ENCODE results near the gene TPCN2.

Gene TPCN2

DNA sequence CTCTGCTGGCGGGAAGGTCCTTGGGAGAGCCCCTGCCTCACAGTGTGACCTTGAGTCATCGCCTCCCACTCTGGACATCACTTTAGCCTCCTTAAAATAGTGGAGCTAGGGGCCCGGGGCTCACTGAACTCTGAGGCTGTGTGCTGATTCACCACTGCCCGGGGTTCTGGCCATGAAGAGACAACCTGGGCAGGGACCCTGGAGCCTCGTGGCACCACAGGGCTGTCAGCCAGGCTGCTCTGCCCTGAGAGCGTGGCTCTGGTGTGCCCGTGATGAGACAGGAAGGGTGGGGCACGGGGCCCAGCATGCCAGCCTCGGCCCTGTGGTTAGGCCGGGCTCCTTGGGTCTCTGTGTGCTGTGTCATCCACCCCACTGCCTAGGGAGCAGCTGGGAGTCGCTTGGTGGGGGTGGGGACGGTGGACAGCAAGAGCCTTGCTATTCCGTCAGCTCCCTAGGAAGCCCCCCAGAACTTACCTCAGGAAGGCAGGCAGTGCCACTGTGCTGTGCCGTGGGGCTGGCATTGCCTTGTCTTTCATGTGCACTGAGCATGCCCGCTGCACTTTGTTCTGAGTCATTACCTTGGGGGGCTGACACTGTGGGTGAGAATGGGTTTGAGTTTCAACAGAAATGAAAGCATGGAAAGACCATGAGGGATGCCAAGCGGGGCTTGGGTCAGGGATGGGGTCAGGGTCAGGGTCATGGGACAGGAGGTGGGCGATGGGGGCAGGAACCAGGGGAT, 31.7 kb downstream of the TPCN2 start:
- no peak overlapping the region for H3K27ac ChIP-seq (ENCODE audit: low read depth, low read length)

GRCh38 chr11:69081180-69081579, 32.4 kb downstream of the TPCN2 start:
- Histone ChIP-seq H3K36me3 (ENCODE audit: control insufficient read depth, insufficient read depth, low read length) (peaks cover 83% of the 10 kb centered on the region), H3K9me3 (ENCODE audit: control insufficient read depth, insufficient read depth, low read depth, low read length) (no peaks in the 10 kb centered on the region), H3K4me1 (ENCODE audit: control insufficient read depth, insufficient read depth, low read length) (no peaks in the 10 kb centered on the region), H3K9ac (ENCODE audit: low read length) (no peak overlapping the region), H3K27ac (ENCODE audit: low read depth, low read length) (no peak overlapping the region), H3K4me3 (ENCODE audit: low read depth, low read length) (no peak overlapping the region), H3K27me3 (ENCODE audit: control insufficient read depth, insufficient read depth, low read length) (no peaks in the 10 kb centered on the region)

More for the DNA sequence above, 31.7 kb downstream of the TPCN2 start:
- Histone ChIP-seq H3K27me3 (ENCODE audit: control insufficient read depth, insufficient read depth, low read length) (no peaks in the 10 kb centered on the region), H3K9ac (ENCODE audit: low read length) (no peak overlapping the region), H3K9me3 (ENCODE audit: control insufficient read depth, insufficient read depth, low read depth, low read length) (no peaks in the 10 kb centered on the region), H3K36me3 (ENCODE audit: control insufficient read depth, insufficient read depth, low read length) (peaks cover 82% of the 10 kb centered on the region), H3K4me3 (ENCODE audit: low read depth, low read length) (no peak overlapping the region), H3K4me1 (ENCODE audit: control insufficient read depth, insufficient read depth, low read length) (no peaks in the 10 kb centered on the region)

DNA sequence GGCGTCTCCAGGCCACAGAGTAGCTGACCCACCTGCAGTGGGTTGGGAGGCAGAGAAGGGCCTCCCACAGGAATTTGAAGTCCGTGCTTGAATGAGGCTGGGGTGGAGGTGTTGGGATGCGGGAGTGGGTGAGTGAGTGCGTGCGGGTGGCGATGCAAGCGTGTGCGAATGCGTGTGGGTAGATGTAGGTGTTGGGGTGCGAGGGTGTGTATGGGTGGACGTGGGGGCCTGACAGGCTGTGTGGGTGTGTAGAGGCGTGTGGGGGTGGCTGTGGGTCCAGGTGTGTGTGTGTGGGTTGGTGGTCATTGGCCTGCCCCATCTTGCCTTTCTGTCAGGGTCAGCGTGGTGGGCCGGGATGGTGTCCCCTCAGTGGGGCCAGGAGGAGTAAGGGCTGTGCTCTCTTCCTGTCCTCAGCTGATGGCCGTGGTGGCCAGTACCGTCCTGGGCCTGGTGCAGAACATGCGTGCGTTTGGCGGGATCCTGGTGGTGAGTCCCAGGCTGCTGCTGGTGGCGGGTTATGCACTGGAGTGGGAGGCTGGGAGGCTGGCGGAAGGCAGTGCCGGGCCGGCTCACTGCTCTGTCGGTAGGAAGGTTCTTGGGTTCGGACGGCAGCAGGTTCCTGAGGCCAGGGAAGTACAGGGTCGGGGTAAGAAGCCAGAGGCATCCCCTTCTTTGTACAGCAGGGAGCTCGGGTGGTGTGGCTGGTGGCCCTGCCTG, 35.0 kb downstream of the TPCN2 start:
- Histone ChIP-seq H3K4me1 (ENCODE audit: control insufficient read depth, insufficient read depth, low read length) (no peaks in the 10 kb centered on the region), H3K27me3 (ENCODE audit: control insufficient read depth, insufficient read depth, low read length) (no peaks in the 10 kb centered on the region), H3K4me3 (ENCODE audit: low read depth, low read length) (no peak overlapping the region), H3K27ac (ENCODE audit: low read depth, low read length) (no peak overlapping the region), H3K36me3 (ENCODE audit: control insufficient read depth, insufficient read depth, low read length) (peaks cover 78% of the 10 kb centered on the region), H3K9ac (ENCODE audit: low read length) (no peak overlapping the region), H3K9me3 (ENCODE audit: control insufficient read depth, insufficient read depth, low read depth, low read length) (no peaks in the 10 kb centered on the region)

DNA sequence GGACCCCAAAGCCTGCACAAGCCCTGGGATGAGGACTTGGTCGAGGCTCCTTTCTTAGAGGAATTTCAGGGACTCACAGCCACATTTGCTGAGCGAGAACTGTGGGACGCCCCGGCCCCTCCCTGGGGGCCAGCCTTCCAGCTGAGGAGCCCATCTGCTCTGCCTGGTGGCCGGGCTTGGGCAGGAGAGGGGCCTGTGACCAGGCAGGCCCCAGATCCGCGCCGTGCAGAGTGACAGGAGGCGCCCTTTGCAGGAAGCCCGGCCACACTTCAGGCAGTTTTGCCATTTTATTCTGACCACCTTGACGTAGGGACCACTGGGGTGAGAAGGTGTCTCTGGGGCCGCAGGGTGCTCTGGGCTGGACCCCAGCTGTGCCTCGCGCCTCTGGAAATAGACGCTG, 35.6 kb downstream of the TPCN2 start:
- H3K4me1 ChIP-seq (ENCODE audit: control insufficient read depth, insufficient read depth, low read length) = no peaks in the 10 kb centered on the region
- H3K9ac ChIP-seq (ENCODE audit: low read length) = no peak overlapping the region
- peaks cover 77% of the 10 kb centered on the region for H3K36me3 ChIP-seq (ENCODE audit: control insufficient read depth, insufficient read depth, low read length)
- H3K9me3 ChIP-seq (ENCODE audit: control insufficient read depth, insufficient read depth, low read depth, low read length) = no peaks in the 10 kb centered on the region
- no peaks in the 10 kb centered on the region for H3K27me3 ChIP-seq (ENCODE audit: control insufficient read depth, insufficient read depth, low read length)
- no peak overlapping the region for H3K27ac ChIP-seq (ENCODE audit: low read depth, low read length)
- no peak overlapping the region for H3K4me3 ChIP-seq (ENCODE audit: low read depth, low read length)

DNA sequence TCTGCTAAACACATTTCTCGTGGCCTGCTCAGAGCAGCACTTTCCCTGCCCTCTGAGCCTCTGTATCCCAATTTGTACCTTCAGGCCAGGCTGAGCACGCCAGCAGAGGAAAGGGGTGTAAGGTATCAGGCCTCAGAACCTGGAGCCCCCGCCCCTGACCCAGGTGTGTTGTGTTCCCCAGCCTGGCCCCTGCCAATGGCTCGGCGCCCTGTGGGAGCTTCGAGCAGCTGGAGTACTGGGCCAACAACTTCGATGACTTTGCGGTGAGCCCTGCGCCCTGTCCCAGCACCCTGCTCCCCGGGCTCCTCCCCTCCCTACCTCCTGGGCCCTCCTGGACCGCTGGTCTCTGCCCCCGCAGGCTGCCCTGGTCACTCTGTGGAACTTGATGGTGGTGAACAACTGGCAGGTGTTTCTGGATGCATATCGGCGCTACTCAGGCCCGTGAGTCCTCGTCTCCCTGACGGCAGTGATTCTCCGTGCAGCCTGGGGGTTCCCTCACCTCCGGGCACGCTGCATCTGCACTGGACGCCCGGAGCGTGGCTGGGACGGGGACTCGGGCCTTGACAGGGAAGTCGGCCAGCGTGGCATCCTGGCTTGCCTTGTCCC, 36.9 kb downstream of the TPCN2 start:
- H3K9ac ChIP-seq (ENCODE audit: low read length) = no peak overlapping the region
- peaks cover 77% of the 10 kb centered on the region for H3K36me3 ChIP-seq (ENCODE audit: control insufficient read depth, insufficient read depth, low read length)
- no peaks in the 10 kb centered on the region for H3K4me1 ChIP-seq (ENCODE audit: control insufficient read depth, insufficient read depth, low read length)

GRCh38 chr11:69086152-69087132, 37.7 kb downstream of the TPCN2 start:
- Histone ChIP-seq H3K4me3 (ENCODE audit: low read depth, low read length) (no peak overlapping the region), H3K36me3 (ENCODE audit: control insufficient read depth, insufficient read depth, low read length) (peaks cover 75% of the 10 kb centered on the region), H3K27me3 (ENCODE audit: control insufficient read depth, insufficient read depth, low read length) (no peaks in the 10 kb centered on the region), H3K27ac (ENCODE audit: low read depth, low read length) (no peak overlapping the region), H3K9ac (ENCODE audit: low read length) (no peak overlapping the region), H3K9me3 (ENCODE audit: control insufficient read depth, insufficient read depth, low read depth, low read length) (no peaks in the 10 kb centered on the region; the same call in 1 of the 2 replicates), H3K4me1 (ENCODE audit: control insufficient read depth, insufficient read depth, low read length) (no peaks in the 10 kb centered on the region)

More for the DNA sequence above, 36.9 kb downstream of the TPCN2 start:
- H3K9me3 ChIP-seq (ENCODE audit: control insufficient read depth, insufficient read depth, low read depth, low read length) = no peaks in the 10 kb centered on the region
- H3K4me3 ChIP-seq (ENCODE audit: low read depth, low read length) = no peak overlapping the region
- no peak overlapping the region for H3K27ac ChIP-seq (ENCODE audit: low read depth, low read length)
- H3K27me3 ChIP-seq (ENCODE audit: control insufficient read depth, insufficient read depth, low read length) = no peaks in the 10 kb centered on the region

- no peak overlapping the region for H3K4me3 ChIP-seq (ENCODE audit: low read depth, low read length)
- peaks cover 73% of the 10 kb centered on the region for H3K36me3 ChIP-seq (ENCODE audit: control insufficient read depth, insufficient read depth, low read length)
- H3K4me1 ChIP-seq (ENCODE audit: control insufficient read depth, insufficient read depth, low read length) = no peaks in the 10 kb centered on the region
- no peak overlapping the region for H3K9ac ChIP-seq (ENCODE audit: low read length)
- H3K9me3 ChIP-seq (ENCODE audit: control insufficient read depth, insufficient read depth, low read depth, low read length) = peaks cover 3% of the 10 kb centered on the region; the same call in 1 of the 2 replicates
- no peaks in the 10 kb centered on the region for H3K27me3 ChIP-seq (ENCODE audit: control insufficient read depth, insufficient read depth, low read length)
- H3K27ac ChIP-seq (ENCODE audit: low read depth, low read length) = no peak overlapping the region
Observed at GRCh38 chr11:69087133-69087524, 38.4 kb downstream of the TPCN2 start.

DNA sequence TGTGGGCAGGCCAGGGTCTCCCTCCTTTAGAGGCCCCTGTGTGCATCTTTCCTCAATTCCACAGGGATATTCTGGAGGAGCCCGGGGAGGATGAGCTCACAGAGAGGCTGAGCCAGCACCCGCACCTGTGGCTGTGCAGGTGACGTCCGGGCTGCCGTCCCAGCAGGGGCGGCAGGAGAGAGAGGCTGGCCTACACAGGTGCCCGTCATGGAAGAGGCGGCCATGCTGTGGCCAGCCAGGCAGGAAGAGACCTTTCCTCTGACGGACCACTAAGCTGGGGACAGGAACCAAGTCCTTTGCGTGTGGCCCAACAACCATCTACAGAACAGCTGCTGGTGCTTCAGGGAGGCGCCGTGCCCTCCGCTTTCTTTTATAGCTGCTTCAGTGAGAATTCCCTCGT, 39.1 kb downstream of the TPCN2 start:
- Histone ChIP-seq H3K4me1 (ENCODE audit: control insufficient read depth, insufficient read depth, low read length) (no peaks in the 10 kb centered on the region), H3K27ac (ENCODE audit: low read depth, low read length) (no peak overlapping the region), H3K27me3 (ENCODE audit: control insufficient read depth, insufficient read depth, low read length) (no peaks in the 10 kb centered on the region), H3K4me3 (ENCODE audit: low read depth, low read length) (no peak overlapping the region), H3K9me3 (ENCODE audit: control insufficient read depth, insufficient read depth, low read depth, low read length) (peaks cover 3% of the 10 kb centered on the region; the same call in 1 of the 2 replicates), H3K9ac (ENCODE audit: low read length) (no peak overlapping the region), H3K36me3 (ENCODE audit: control insufficient read depth, insufficient read depth, low read length) (peaks cover 68% of the 10 kb centered on the region)

DNA sequence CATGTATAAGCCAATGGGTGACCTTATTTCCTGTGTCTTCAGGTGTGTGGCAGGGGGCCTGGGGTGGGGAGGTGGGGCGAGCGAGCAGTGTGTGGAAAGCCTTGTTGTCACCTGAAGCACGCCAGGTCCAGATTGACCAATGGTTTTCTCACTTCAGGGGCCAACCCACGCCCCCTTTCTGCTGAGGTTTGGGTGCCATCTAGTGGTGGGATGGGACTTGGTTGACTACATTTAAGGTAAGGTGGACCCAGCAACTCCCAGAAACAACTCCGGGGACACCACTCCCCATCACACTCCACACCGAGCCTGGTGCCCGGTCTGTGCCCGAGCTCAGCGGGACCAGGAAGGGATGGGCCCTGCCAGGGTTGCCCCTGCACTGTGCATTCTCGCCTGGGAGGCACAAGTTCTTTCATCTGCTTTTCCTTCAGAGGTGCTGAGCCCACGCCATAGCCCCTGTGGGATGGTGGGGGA, 40.0 kb downstream of the TPCN2 start:
- H3K4me3 ChIP-seq (ENCODE audit: low read depth, low read length) = no peak overlapping the region
- H3K9ac ChIP-seq (ENCODE audit: low read length) = no peak overlapping the region
- H3K4me1 ChIP-seq (ENCODE audit: control insufficient read depth, insufficient read depth, low read length) = no peaks in the 10 kb centered on the region
- no peak overlapping the region for H3K27ac ChIP-seq (ENCODE audit: low read depth, low read length)
- H3K36me3 ChIP-seq (ENCODE audit: control insufficient read depth, insufficient read depth, low read length) = peaks cover 68% of the 10 kb centered on the region
- peaks cover 3% of the 10 kb centered on the region; the same call in 1 of the 2 replicates for H3K9me3 ChIP-seq (ENCODE audit: control insufficient read depth, insufficient read depth, low read depth, low read length)
- H3K27me3 ChIP-seq (ENCODE audit: control insufficient read depth, insufficient read depth, low read length) = no peaks in the 10 kb centered on the region

- H3K9ac ChIP-seq (ENCODE audit: low read length) = no peak overlapping the region
Observed at GRCh38 chr11:69089258-69089657, 40.5 kb downstream of the TPCN2 start.

More at GRCh38 chr11:69089258-69089657, 40.5 kb downstream of the TPCN2 start:
- Histone ChIP-seq H3K27me3 (ENCODE audit: control insufficient read depth, insufficient read depth, low read length) (no peaks in the 10 kb centered on the region), H3K4me3 (ENCODE audit: low read depth, low read length) (no peak overlapping the region), H3K36me3 (ENCODE audit: control insufficient read depth, insufficient read depth, low read length) (peaks cover 65% of the 10 kb centered on the region), H3K27ac (ENCODE audit: low read depth, low read length) (no peak overlapping the region), H3K9me3 (ENCODE audit: control insufficient read depth, insufficient read depth, low read depth, low read length) (peaks cover 3% of the 10 kb centered on the region; the same call in 1 of the 2 replicates), H3K4me1 (ENCODE audit: control insufficient read depth, insufficient read depth, low read length) (peaks cover 5% of the 10 kb centered on the region; the same call in 1 of the 2 replicates)
